PFSK-1 (cell line): Measurements from ENCODE around the gene NCAPD3.

Experiments
- TAF1 ChIP-seq: IDR thresholded peaks from 2 replicates; pipeline ENCODE4 v1.6.1; 2012; ENCODE audit warnings: low read length, control low read depth, borderline replicate concordance; ENCODE audit not compliant: insufficient read depth
- TF ChIP-seq, protein P1 (sequence below), 2 experiments: IDR thresholded peaks; 2 replicates each; pipeline versions ENCODE4 v1.6.1 to v1.8.0; 2011 to 2012; ENCODE audit warnings: low read depth in 2 of 2, low read length in 2 of 2, control low read depth in 1 of 2, inconsistent platforms in 1 of 2, mild to moderate bottlenecking in 1 of 2, moderate library complexity in 1 of 2; ENCODE audit not compliant: insufficient read depth in 1 of 2

DNA sequence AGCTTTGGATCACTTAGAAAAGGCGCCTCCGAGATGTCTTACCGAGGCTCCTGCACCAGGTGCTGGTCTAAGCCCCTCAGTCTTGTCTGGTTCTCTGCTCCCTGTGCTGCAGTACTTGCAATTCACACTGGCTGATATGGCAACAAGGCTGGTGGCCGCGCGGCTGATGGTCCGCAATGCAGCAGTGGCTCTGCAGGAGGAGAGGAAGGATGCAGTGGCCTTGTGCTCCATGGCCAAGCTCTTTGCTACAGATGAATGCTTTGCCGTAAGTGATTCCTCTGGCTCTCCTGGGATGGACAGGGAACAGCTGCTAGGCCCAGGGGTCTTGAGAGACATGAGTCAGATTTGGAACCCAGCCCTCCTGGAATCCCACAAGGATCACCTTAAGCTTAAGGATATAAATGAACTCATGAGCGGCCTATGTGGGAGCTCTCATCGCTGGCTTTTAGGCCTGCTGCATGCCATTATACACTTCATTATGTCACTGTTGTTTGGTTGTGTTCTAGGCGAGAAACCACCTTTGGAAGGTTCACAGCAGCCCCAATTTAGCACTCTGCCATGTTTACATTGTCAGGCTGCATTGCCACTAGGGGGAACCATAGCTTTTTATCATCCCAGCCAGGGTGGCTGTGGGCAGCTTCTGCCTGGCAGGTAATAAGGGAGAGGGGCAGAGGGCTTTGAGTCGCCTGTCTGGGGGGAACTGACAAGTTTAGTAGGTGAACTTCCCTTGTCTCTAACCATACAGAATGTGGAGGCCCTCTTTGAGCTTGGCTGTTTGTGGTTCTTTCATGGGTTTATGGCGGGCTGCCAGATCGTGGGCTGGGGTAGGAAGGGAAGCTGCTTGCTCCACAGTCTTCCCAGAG lies 38.1 kb upstream of the NCAPD3 start:
- no peak for TF ChIP-seq TAF1
- TF ChIP-seq, protein P1, sequence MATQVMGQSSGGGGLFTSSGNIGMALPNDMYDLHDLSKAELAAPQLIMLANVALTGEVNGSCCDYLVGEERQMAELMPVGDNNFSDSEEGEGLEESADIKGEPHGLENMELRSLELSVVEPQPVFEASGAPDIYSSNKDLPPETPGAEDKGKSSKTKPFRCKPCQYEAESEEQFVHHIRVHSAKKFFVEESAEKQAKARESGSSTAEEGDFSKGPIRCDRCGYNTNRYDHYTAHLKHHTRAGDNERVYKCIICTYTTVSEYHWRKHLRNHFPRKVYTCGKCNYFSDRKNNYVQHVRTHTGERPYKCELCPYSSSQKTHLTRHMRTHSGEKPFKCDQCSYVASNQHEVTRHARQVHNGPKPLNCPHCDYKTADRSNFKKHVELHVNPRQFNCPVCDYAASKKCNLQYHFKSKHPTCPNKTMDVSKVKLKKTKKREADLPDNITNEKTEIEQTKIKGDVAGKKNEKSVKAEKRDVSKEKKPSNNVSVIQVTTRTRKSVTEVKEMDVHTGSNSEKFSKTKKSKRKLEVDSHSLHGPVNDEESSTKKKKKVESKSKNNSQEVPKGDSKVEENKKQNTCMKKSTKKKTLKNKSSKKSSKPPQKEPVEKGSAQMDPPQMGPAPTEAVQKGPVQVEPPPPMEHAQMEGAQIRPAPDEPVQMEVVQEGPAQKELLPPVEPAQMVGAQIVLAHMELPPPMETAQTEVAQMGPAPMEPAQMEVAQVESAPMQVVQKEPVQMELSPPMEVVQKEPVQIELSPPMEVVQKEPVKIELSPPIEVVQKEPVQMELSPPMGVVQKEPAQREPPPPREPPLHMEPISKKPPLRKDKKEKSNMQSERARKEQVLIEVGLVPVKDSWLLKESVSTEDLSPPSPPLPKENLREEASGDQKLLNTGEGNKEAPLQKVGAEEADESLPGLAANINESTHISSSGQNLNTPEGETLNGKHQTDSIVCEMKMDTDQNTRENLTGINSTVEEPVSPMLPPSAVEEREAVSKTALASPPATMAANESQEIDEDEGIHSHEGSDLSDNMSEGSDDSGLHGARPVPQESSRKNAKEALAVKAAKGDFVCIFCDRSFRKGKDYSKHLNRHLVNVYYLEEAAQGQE (IDR thresholded peaks at IDR 0.05; ENCODE audit: insufficient read depth in 1 of 2, low read depth in 2 of 2, low read length in 2 of 2): no peak
